Muscle layer of colon (tissue), 2 donors: ENCODE data around the gene GUCY2D.

ENCODE experiments used
- H3K27ac ChIP-seq: one replicate; pipeline ENCODE4 v1.7.0; 2013; ENCODE audit warnings: low read depth, mild to moderate bottlenecking, low read length, moderate library complexity
- H3K27me3 ChIP-seq, 2 donors: one replicate each; pipeline ENCODE4 v1.7.0; 2013; ENCODE audit warnings: low read length in 2 of 2, mild to moderate bottlenecking in 2 of 2; ENCODE audit not compliant: insufficient read depth in 2 of 2, control insufficient read depth in 1 of 2
- H3K36me3 ChIP-seq: one replicate; pipeline ENCODE4 v1.7.0; 2013; ENCODE audit warnings: mild to moderate bottlenecking, low read length; ENCODE audit not compliant: insufficient read depth
- H3K4me1 ChIP-seq: one replicate; pipeline ENCODE4 v1.7.0; 2013; ENCODE audit warnings: mild to moderate bottlenecking, low read length; ENCODE audit not compliant: insufficient read depth
- H3K4me3 ChIP-seq, 2 donors: one replicate each; pipeline ENCODE4 v1.7.0; 2013; ENCODE audit warnings: low read length in 2 of 2, low read depth in 1 of 2, mild to moderate bottlenecking in 1 of 2, moderate library complexity in 1 of 2
- H3K9ac ChIP-seq: one replicate; pipeline ENCODE4 v1.7.0; 2013; ENCODE audit warnings: low read length
- H3K9me3 ChIP-seq: one replicate; pipeline ENCODE4 v1.7.0; 2013; ENCODE audit warnings: mild to moderate bottlenecking, low read length
- donor health status: abdominal sarcoma.
- donor health status: Adenocarcinoma of cecum.

Gene GUCY2D

DNA sequence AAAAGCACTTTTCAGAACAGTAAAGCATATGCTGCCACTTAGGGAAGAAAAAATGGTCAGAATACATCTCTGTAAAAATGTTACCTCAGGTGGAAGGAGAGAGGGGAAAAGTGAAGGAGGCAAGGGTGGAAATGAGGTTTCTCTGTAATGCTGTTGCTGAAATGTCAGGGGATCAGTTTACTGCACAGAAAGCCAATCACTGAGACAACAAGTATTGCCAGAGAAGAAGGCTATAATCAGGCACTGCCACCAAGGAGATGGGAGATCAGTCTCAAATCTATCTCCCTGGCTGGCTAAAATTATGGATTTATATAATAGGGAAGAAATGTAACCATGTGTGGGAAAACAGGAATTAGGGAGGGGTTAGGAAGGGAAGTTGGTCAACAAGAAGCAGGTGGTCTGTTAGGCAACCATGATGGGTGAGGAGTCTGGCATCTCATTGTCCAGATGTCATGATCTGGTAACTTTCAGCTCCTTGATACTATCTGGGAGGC lies 27.7 kb upstream of the GUCY2D start:
- Histone ChIP-seq H3K27ac (no peak overlapping the region), H3K9me3 (peaks cover 4% of the 10 kb centered on the region), H3K4me1 (no peaks in the 10 kb centered on the region), H3K36me3 (no peaks in the 10 kb centered on the region), H3K9ac (no peak overlapping the region), H3K27me3 (no peaks in the 10 kb centered on the region), H3K4me3 (no peak overlapping the region)

DNA sequence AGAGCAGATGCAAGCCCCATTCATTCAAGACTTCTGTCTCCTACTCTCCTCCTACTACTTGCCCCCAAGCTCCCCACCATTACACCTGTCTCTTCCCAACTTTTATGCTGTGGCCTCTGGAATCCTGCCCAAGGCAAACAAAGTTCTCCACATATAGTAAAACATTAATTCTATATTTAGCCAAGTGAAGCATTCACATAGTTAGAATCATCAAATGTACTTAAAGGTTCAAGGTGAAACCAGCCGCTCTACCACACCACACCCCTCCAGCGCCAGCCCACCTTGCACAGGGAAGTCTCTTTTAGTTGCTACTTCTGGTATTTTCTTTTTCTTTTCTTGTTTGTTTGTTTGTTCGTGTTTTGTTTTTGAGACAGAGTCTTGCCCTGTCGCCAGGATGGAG lies 25.4 kb upstream of the GUCY2D start:
- Histone ChIP-seq H3K27ac (no peak overlapping the region), H3K9me3 (peaks cover 4% of the 10 kb centered on the region), H3K9ac (no peak overlapping the region), H3K4me3 (no peak overlapping the region), H3K36me3 (no peaks in the 10 kb centered on the region), H3K4me1 (no peaks in the 10 kb centered on the region), H3K27me3 (no peaks in the 10 kb centered on the region)

DNA sequence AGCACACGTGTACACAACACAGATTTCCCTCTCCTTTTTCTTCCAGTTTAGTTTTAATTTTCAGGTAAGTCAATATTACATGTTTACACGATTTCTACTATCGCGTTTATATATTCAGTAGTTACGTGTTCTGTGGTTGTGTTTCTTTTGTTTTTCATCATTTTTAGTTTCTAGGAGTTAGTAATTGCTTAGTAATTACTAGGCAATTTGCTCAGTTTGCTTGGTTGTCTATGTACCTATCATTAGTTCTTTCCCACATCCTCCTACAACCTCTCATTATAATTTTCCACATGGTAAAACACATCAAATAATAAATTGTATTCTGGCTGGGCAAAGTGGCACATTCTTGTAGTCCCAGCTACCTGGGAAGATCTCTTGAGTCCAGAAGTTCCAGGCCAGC lies 24.6 kb upstream of the GUCY2D start:
- H3K4me3 ChIP-seq = no peak overlapping the region
- H3K27ac ChIP-seq = no peak overlapping the region
- no peak overlapping the region for H3K9ac ChIP-seq
- H3K36me3 ChIP-seq = no peaks in the 10 kb centered on the region
- H3K27me3 ChIP-seq = no peaks in the 10 kb centered on the region
- H3K9me3 ChIP-seq = peaks cover 4% of the 10 kb centered on the region
- no peaks in the 10 kb centered on the region for H3K4me1 ChIP-seq

DNA sequence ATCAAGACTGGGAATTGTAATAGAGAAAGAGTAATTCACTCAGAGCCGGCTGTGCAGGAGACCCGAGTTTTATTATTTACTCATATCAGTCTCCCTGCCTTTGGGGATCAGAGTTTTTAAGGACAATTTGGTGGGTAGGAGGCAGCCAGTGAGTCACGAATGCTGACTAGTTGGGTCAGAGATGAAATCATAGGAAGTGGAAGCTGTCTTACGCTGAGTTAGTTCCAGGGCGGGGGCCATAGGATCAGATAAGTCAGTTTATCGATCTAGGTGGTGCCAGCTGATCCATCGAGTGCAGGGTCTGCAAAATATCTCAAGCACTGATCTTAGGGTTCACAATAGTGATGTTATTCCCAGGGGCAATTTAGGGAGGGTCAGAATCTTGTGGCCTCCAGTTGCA lies 20.2 kb upstream of the GUCY2D start:
- Histone ChIP-seq H3K4me1 (no peaks in the 10 kb centered on the region), H3K9ac (no peak overlapping the region), H3K9me3 (no peaks in the 10 kb centered on the region)

DNA sequence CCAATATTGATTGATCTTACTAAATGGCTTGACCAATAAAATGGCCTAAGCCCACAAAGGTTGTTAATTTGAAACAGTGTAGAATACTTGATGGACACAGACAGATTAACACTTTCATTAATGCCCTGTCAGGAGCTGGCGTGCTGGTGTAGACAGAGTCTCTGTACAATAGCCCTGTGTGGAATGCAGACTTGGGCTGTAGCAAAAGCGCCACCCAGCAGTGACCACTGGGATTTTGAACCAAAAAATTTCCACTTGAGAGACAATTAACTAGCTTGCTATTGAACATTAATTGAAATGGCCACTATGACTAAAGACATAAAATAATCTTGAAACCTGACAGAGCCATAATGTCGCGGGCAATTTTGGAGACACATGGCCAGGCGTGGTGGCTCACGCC lies 19.7 kb upstream of the GUCY2D start:
- Histone ChIP-seq H3K9ac (no peak overlapping the region), H3K4me1 (no peaks in the 10 kb centered on the region)

More for the DNA sequence above, 20.2 kb upstream of the GUCY2D start:
- no peak overlapping the region for H3K27ac ChIP-seq
- no peaks in the 10 kb centered on the region for H3K36me3 ChIP-seq
- H3K4me3 ChIP-seq = no peak overlapping the region
- H3K27me3 ChIP-seq = no peaks in the 10 kb centered on the region

DNA sequence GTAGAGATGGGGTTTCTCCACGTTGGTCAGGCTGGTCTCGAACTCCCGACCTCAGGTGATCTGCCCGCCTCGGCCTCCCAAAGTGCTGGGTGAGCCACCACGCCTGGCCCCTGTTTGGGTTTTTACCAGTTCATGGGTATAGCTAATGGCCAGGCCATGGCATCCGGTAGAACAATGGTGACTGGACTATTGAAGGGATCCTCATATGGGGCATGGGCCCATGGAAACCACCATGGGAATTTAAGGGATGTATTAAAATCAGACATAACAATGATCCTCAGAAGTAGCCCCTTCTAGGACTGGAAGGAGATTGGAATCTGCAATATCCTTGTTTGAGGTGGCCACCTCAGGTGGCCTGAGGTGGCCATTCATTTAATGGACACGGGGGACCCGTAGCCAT lies 17.5 kb upstream of the GUCY2D start:
- Histone ChIP-seq H3K27me3 (no peaks in the 10 kb centered on the region), H3K4me3 (no peak overlapping the region), H3K9ac (no peak overlapping the region), H3K27ac (no peak overlapping the region), H3K9me3 (no peaks in the 10 kb centered on the region), H3K4me1 (no peaks in the 10 kb centered on the region), H3K36me3 (no peaks in the 10 kb centered on the region)

More for the DNA sequence above, 19.7 kb upstream of the GUCY2D start:
- Histone ChIP-seq H3K4me3 (no peak overlapping the region), H3K9me3 (no peaks in the 10 kb centered on the region), H3K36me3 (no peaks in the 10 kb centered on the region), H3K27ac (no peak overlapping the region), H3K27me3 (no peaks in the 10 kb centered on the region)

DNA sequence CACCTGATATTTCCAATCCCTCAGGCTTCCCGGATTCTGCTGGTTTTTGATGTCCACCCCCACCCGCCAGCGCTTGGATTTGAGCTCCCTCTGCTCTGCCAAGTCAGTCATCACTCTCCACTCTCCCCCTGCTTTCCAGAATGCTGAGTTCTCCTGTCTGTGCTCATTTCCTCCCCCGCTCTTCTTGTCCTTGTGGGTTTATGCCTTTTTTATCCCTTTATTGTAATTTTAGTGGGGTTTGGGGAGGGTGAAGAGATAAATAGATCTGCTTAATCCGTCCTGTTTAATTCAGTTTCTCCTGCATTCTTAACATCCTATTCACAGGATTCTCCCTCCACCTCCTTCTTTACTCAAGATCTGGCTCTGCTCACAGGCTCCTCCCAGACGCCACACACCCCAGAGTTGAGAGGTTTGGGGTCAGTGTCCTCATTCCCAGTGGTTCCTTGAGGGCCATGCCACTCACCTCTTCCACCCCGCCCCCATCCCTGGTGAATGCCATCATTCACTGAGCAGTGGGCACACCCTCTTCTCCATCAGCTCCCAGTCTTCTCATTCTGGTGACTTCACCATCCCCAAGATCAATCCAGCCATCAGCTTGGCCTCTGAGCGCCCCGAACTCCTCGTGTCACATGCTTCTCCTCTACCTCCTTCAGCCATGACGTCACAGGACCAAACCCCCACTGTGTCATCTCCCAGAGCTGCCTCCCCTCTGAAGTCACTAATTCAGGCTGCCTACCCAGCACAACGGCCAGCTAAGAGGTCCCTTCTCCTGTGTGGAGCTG lies 15.1 kb upstream of the GUCY2D start:
- Histone ChIP-seq H3K9me3 (no peaks in the 10 kb centered on the region), H3K27me3 (no peaks in the 10 kb centered on the region), H3K4me3 (no peak overlapping the region), H3K4me1 (no peaks in the 10 kb centered on the region), H3K27ac (no peak overlapping the region), H3K9ac (no peak overlapping the region), H3K36me3 (no peaks in the 10 kb centered on the region)

DNA sequence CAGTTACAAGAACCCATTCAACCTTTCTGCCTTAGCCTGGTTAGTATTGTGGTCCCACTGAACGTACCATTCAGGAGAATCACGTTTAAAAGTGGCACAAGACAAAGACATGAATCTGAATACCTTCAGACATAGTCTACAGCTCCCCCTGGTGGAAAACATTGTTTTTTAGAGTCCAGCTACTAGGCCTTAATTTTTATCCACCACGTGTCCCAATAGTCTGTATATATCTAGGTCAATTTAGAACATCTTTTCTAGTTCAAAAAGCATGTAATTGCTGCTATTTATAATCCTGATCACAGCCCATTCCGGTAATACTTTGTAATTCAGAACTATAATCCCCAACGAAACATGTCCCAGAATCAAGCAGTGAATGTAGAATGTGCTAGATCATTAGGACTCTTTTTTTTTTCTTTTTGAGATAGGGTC lies 13.7 kb upstream of the GUCY2D start:
- Histone ChIP-seq H3K9ac (no peak overlapping the region), H3K9me3 (no peaks in the 10 kb centered on the region), H3K36me3 (no peaks in the 10 kb centered on the region), H3K4me3 (no peak overlapping the region), H3K27ac (no peak overlapping the region), H3K27me3 (no peaks in the 10 kb centered on the region), H3K4me1 (no peaks in the 10 kb centered on the region)

DNA sequence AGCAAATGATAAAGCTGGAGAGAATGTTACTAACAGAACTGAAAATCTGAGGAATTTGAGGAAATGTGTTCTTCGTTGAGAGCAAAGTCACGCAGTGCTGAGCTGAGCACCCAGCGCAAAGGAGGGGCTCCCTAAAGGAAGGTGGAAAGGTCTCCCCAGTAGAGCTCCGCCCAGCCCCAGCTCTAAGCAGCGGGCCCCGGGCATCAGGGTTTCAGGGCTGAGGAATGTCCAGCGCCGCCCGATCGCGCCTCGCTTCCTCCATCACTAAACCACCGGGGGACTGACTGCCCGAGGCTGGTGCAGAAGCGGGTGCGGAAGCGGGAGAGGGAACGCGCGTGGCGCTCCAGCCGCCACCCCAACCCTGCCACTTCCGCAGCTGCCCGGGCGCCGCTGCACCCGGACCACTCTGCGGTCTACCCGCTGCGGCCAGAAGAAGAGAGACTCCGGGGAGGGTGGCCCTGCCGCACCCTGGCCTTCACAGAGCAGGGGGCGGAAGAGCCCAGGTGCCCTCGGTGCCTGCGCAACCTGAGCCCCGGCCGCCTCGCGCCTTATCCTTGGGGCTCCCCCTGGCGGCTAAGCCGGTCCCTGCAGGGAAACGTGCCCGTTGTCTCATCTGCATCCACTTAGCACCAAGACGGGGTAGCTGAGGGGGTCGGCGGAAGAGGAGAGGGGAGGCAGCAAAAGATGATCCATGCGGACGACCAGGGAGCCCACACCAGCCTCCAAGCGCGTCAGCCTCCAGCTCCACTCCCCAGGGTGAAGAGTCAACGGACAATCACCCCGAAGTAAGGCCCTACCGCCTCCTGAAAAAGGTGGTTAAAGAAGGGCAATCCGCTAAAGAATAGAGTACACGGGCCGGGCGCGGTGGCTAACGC lies 12.4 kb upstream of the GUCY2D start:
- Histone ChIP-seq H3K9me3 (no peaks in the 10 kb centered on the region), H3K4me3 (peak overlapping the region; percentile 48 to 76), H3K4me1 (no peaks in the 10 kb centered on the region), H3K9ac (no peak overlapping the region), H3K27ac (peak overlapping the region; percentile 12), H3K36me3 (no peaks in the 10 kb centered on the region), H3K27me3 (no peaks in the 10 kb centered on the region)

DNA sequence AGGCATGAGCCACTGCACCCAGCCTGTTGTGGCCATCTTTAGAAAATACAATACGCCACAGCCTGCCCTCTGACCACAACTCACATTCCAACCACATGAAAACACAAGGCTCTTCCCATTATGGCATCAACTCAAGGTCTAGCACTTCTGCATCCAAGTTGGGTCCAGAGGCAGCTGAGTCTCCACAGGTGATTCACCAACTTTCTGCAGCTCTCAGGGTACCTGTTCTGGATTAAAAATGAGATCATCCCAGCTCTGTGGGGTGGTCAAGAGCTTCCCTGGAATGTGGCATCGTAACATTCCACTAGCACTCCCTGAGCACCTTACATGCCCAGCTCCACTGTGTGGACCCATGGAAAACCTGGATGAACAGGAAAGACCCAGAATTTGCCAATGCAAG lies 9.9 kb upstream of the GUCY2D start:
- Histone ChIP-seq H3K27me3 (no peaks in the 10 kb centered on the region), H3K4me1 (peaks cover 3% of the 10 kb centered on the region), H3K36me3 (no peaks in the 10 kb centered on the region), H3K9me3 (no peaks in the 10 kb centered on the region), H3K4me3 (no peak overlapping the region), H3K9ac (no peak overlapping the region), H3K27ac (no peak overlapping the region)

DNA sequence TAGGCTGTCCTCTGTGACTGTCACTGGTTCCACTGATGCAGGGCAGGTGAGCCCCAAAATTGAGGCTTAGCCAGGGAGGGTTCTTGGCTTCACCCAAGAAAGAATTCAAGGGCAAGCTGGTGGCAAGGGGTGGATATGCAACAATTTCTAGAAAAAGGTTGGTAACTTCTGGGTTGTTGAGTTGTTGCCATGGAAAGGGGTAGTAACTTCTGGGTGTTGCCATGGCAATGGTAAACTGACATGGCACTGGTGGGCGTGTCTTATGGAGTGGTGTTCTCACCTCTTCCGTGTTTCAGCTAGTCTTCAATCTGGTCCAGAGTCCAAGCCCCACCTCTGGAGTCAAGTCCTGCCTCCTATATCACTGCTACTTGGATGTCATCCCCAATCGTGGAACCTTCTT lies 9.5 kb upstream of the GUCY2D start:
- H3K27ac ChIP-seq = no peak overlapping the region
- no peak overlapping the region for H3K4me3 ChIP-seq
- no peaks in the 10 kb centered on the region for H3K9me3 ChIP-seq
- no peak overlapping the region for H3K9ac ChIP-seq
- H3K27me3 ChIP-seq = no peaks in the 10 kb centered on the region
- no peaks in the 10 kb centered on the region for H3K36me3 ChIP-seq
- peaks cover 3% of the 10 kb centered on the region for H3K4me1 ChIP-seq
